Cardiac ventricle fibroblast (primary cell): ENCODE measurements around the gene NTF4. TPM values are rescaled to one million over a fixed set of nuclear protein-coding genes. Genes with fewer than 3 reads are reported as not detected.

Source experiments
- total RNA-seq: library from RNA; depleted of rRNA; stranded (reverse); fragments of >200 nt; gene quantifications from 2 replicates; pipeline ENCODE4 v1.2.3, GENCODE V29; 2015

NTF4 gene
- total RNA-seq, result not detected in 2 replicates

GRCh38 chr19:49064768-49065611, at the start of gene NTF4:
Gene NTF4 (minus strand): TSS chr19:49064818. CDS start chr19:49061997, 2,821 bp downstream.

GRCh38 chr19:49113762-49114629, 49.4 kb upstream of the NTF4 start, which contains the start of gene LIN7B:
Gene LIN7B (plus strand): TSS chr19:49114370. CDS start chr19:49114405, 35 bp downstream.

GRCh38 chr19:49085020-49085867, 20.6 kb upstream of the NTF4 start, which contains the start of gene SNRNP70:
Gene SNRNP70 (plus strand): TSS chr19:49085451. CDS start chr19:49086415, 964 bp downstream.

GRCh38 chr19:49057636-49058234, 6.9 kb downstream of the NTF4 start, which contains the start of gene CGB7:
Gene CGB7 (minus strand): TSS chr19:49057749. CDS start chr19:49055375, 2,374 bp downstream.

GRCh38 chr19:49049011-49049410, 15.6 kb downstream of the NTF4 start, which contains the start of gene CGB8:
Gene CGB8 (minus strand): TSS chr19:49049111. CDS start chr19:49048739, 372 bp downstream.

GRCh38 chr19:49043548-49043947, 21.1 kb downstream of the NTF4 start, which contains the start of gene CGB5:
Gene CGB5 (plus strand): TSS chr19:49043848. CDS start chr19:49044210, 362 bp downstream.

GRCh38 chr19:49036815-49037214, 27.8 kb downstream of the NTF4 start, which contains the start of gene CGB1:
Gene CGB1 (minus strand): TSS chr19:49036895. CDS start chr19:49036711, 184 bp downstream.

GRCh38 chr19:49031642-49032301, 32.8 kb downstream of the NTF4 start, which contains the start of gene CGB2:
Gene CGB2 (plus strand): TSS chr19:49031890. CDS start chr19:49032096, 206 bp downstream.

GRCh38 chr19:49024233-49024632, 40.4 kb downstream of the NTF4 start, which contains the start of gene CGB3:
Gene CGB3 (minus strand): TSS chr19:49024333. CDS start chr19:49023971, 362 bp downstream.

GRCh38 chr19:49017041-49017665, 47.5 kb downstream of the NTF4 start, which contains the start of gene LHB:
Gene LHB (minus strand): TSS chr19:49017091. CDS start chr19:49017081, 10 bp downstream.

Other genes starting within 250 kb of the NTF4 start
- 3.0 TPM in 1 of 2 replicates, not detected in the other for gene HSD17B14, start 228.3 kb downstream of the NTF4 start, total RNA-seq
- 47.2 and 48.1 TPM in 2 replicates for gene PLEKHA4, start 196.2 kb downstream of the NTF4 start, total RNA-seq
- 28.2 and 33.1 TPM in 2 replicates for gene PPP1R15A, start 192.4 kb downstream of the NTF4 start, total RNA-seq
- gene TULP2, start 166.1 kb downstream of the NTF4 start, total RNA-seq, result not detected in 2 replicates
- gene NUCB1, start 164.5 kb downstream of the NTF4 start, total RNA-seq, result 544 and 558 TPM in 2 replicates
- not detected in 2 replicates for gene DHDH, start 131.1 kb downstream of the NTF4 start, total RNA-seq
- gene BAX, start 109.9 kb downstream of the NTF4 start, total RNA-seq, result 78.0 and 87.6 TPM in 2 replicates
- 7,879 and 9,183 TPM in 2 replicates for gene FTL, start 99.5 kb downstream of the NTF4 start, total RNA-seq
- 67.8 and 76.5 TPM in 2 replicates for gene GYS1, start 71.5 kb downstream of the NTF4 start, total RNA-seq
- gene RUVBL2, start 70.9 kb downstream of the NTF4 start, total RNA-seq, result 90.5 and 99.1 TPM in 2 replicates
- gene LHB, start 47.7 kb downstream of the NTF4 start, total RNA-seq, result not detected in 2 replicates
- gene CGB3, start 40.5 kb downstream of the NTF4 start, total RNA-seq, result not detected in 2 replicates
- gene CGB2, start 32.9 kb downstream of the NTF4 start, total RNA-seq, result not detected in 2 replicates
- gene CGB1, start 27.9 kb downstream of the NTF4 start, total RNA-seq, result not detected in 2 replicates
- not detected in 2 replicates for gene CGB5, start 21.0 kb downstream of the NTF4 start, total RNA-seq
- not detected in 2 replicates for gene CGB8, start 15.7 kb downstream of the NTF4 start, total RNA-seq
- gene CGB7, start 7.1 kb downstream of the NTF4 start, total RNA-seq, result not detected in 2 replicates
- gene KCNA7, start 7.9 kb upstream of the NTF4 start, total RNA-seq, result not detected in 2 replicates
- gene SNRNP70, start 20.6 kb upstream of the NTF4 start, total RNA-seq, result 107 and 131 TPM in 2 replicates
- 5.1 and 7.6 TPM in 2 replicates for gene LIN7B, start 49.6 kb upstream of the NTF4 start, total RNA-seq
- gene C19orf73, start 54.3 kb upstream of the NTF4 start, total RNA-seq, result 0.25 and 2.7 TPM in 2 replicates
- gene PPFIA3, start 54.7 kb upstream of the NTF4 start, total RNA-seq, result 1.9 and 3.9 TPM in 2 replicates
- not detected in 2 replicates for gene HRC, start 90.6 kb upstream of the NTF4 start, total RNA-seq
- gene TRPM4, start 93.0 kb upstream of the NTF4 start, total RNA-seq, result 11.8 and 14.5 TPM in 2 replicates